Measurements from ENCODE around the gene NACC2. TPM values are rescaled to one million over a fixed set of nuclear protein-coding genes. Genes with fewer than 3 reads are reported as not detected.

The NACC2 gene
- total and polyA plus RNA-seq, 9 of the 15 experiments (the other 6 are each of a cell fraction or from before 2014, with no cell fraction given), result 0.70 to 25.1 (median 5.6) TPM

- TF ChIP-seq ZNF318 (IDR thresholded peaks at IDR 0.05; ENCODE audit: borderline replicate concordance in 1 of 2, low read depth in 1 of 2), result no peak
- TF ChIP-seq XRCC3 (IDR thresholded peaks at IDR 0.05), result no peak
- TF ChIP-seq GTF3C2 (IDR thresholded peaks at IDR 0.05; ENCODE audit: borderline replicate concordance, extremely low read depth, insufficient read length), result no peak
- TF ChIP-seq ZFP36 (IDR thresholded peaks at IDR 0.05; ENCODE audit: low read depth, low read length, partially characterized antibody), result no peak
- no peak for TF ChIP-seq RBM25 (IDR thresholded peaks at IDR 0.05; ENCODE audit: low read depth, low read length, severe bottlenecking)
- no peak for TF ChIP-seq EGR1 (conservative IDR thresholded peaks at IDR 0.05)
- no peak for TF ChIP-seq ZNF239 (CRISPR knock-in tag; IDR thresholded peaks at IDR 0.05)
- TF ChIP-seq RNF2 (IDR thresholded peaks at IDR 0.05), result no peak
These were observed 36.8 kb upstream of the NACC2 start (continued) for GRCh38 chr9:136131629-136132511.

Data from K562 (cell line).